Hepatocyte (in vitro differentiated cells): ENCODE results near the gene GDPD5. TPM values are rescaled to one million over a fixed set of nuclear protein-coding genes. Genes with fewer than 3 reads are reported as not detected.

Experiments used
- DNase-seq: peaks from one replicate; pipeline ENCODE4 v3.0.0-alpha.2; 2016; ENCODE audit warnings: low spot score
- H2AFZ ChIP-seq: fragments of 200-600 bp; sonication (generic); 2 replicates; pipeline ENCODE4 v1.6.0; 2016; ENCODE audit warnings: antibody characterized with exemption, mild to moderate bottlenecking
- H3K27ac ChIP-seq: fragments of 200-600 bp; sonication (generic); 2 replicates; pipeline ENCODE4 v1.5.1; 2016; ENCODE audit warnings: mild to moderate bottlenecking
- H3K27me3 ChIP-seq: fragments of 200-600 bp; sonication (generic); 2 replicates; pipeline ENCODE4 v1.6.1; 2016
- H3K36me3 ChIP-seq: fragments of 200-600 bp; sonication (generic); replicated peaks from 2 replicates; pipeline ENCODE4 v1.5.1; 2016; ENCODE audit warnings: low read depth; ENCODE audit not compliant: insufficient read depth
- H3K4me1 ChIP-seq: fragments of 200-600 bp; sonication (generic); 2 replicates; pipeline ENCODE4 v1.5.1; 2016; ENCODE audit warnings: mild to moderate bottlenecking, moderate library complexity; ENCODE audit not compliant: insufficient read depth
- H3K4me2 ChIP-seq: fragments of 200-600 bp; sonication (generic); 2 replicates; pipeline ENCODE4 v1.6.0; 2016
- H3K4me3 ChIP-seq: fragments of 200-600 bp; sonication (generic); 2 replicates; pipeline ENCODE4 v1.5.1; 2016; ENCODE audit warnings: mild to moderate bottlenecking
- H3K79me2 ChIP-seq: fragments of 200-600 bp; sonication (generic); 2 replicates; pipeline ENCODE4 v1.6.0; 2017; ENCODE audit warnings: mild to moderate bottlenecking
- H3K9me2 ChIP-seq: fragments of 200-600 bp; sonication (generic); replicated peaks from 2 replicates; pipeline ENCODE4 v1.6.0; 2017; ENCODE audit warnings: mild to moderate bottlenecking; ENCODE audit not compliant: insufficient read depth
- H3K9me3 ChIP-seq: fragments of 200-600 bp; sonication (generic); 2 replicates; pipeline ENCODE4 v1.5.1; 2016; ENCODE audit warnings: low read depth, mild to moderate bottlenecking
- H4K20me1 ChIP-seq: fragments of 200-600 bp; sonication (generic); 2 replicates; pipeline ENCODE4 v1.6.0; 2016; ENCODE audit warnings: mild to moderate bottlenecking; ENCODE audit not compliant: insufficient read depth, poor library complexity, severe bottlenecking
- EZH2 ChIP-seq: fragments of 200-600 bp; sonication (generic); IDR thresholded peaks from 2 replicates; pipeline ENCODE4 v1.6.1; 2016; ENCODE audit warnings: antibody characterized with exemption, mild to moderate bottlenecking, borderline replicate concordance
- EZH2phosphoT487 ChIP-seq: fragments of 200-600 bp; sonication (generic); IDR thresholded peaks from one replicate; pipeline ENCODE4 v1.6.1; 2018; ENCODE audit warnings: antibody characterized with exemption, mild to moderate bottlenecking, low read depth, moderate library complexity; ENCODE audit not compliant: unreplicated experiment, severe bottlenecking
- WGBS: methylation state at CpG from one replicate; pipeline ENCODE4 v1.1.6; 2016; ENCODE audit warnings: low lambda C conversion rate; ENCODE audit errors: missing lambda C conversion rate; 5-methylcytosine and 5-hydroxymethylcytosine counted together
- polyA plus RNA-seq: library from polyadenylated mRNA; unstranded; fragments of >200 nt; fragmentation: Nextera tagmentation; extraction: Ambion mirVana; gene quantifications from 2 replicates; pipeline ENCODE4 v1.2.1, GENCODE V29; 2016
- total RNA-seq: library from RNA; depleted of rRNA; stranded (reverse); fragments of >200 nt; gene quantifications from 2 replicates; pipeline ENCODE4 v1.2.3, GENCODE V29; 2014
- TF ChIP-seq, protein P1 (sequence below): fragments of 200-600 bp; sonication (generic); IDR thresholded peaks from 2 replicates; pipeline ENCODE4 v1.5.1; 2016; ENCODE audit warnings: antibody characterized with exemption, mild to moderate bottlenecking; ENCODE audit not compliant: poor library complexity

The GDPD5 gene
- total and polyA plus RNA-seq, 2 experiments from 2014 or later, result 5.2 to 8.9 TPM

GRCh38 chr11:75513250-75513649, 12.5 kb downstream of the GDPD5 start:
- no peaks in the 10 kb centered on the region for H3K9me2 ChIP-seq
- no peak for TF ChIP-seq EZH2phosphoT487
- no peak for TF ChIP-seq EZH2
- TF ChIP-seq, protein P1, sequence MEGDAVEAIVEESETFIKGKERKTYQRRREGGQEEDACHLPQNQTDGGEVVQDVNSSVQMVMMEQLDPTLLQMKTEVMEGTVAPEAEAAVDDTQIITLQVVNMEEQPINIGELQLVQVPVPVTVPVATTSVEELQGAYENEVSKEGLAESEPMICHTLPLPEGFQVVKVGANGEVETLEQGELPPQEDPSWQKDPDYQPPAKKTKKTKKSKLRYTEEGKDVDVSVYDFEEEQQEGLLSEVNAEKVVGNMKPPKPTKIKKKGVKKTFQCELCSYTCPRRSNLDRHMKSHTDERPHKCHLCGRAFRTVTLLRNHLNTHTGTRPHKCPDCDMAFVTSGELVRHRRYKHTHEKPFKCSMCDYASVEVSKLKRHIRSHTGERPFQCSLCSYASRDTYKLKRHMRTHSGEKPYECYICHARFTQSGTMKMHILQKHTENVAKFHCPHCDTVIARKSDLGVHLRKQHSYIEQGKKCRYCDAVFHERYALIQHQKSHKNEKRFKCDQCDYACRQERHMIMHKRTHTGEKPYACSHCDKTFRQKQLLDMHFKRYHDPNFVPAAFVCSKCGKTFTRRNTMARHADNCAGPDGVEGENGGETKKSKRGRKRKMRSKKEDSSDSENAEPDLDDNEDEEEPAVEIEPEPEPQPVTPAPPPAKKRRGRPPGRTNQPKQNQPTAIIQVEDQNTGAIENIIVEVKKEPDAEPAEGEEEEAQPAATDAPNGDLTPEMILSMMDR, result no peak
- H2AFZ ChIP-seq, result no peak overlapping the region
- H3K27ac ChIP-seq, result no peak overlapping the region
- H3K4me2 ChIP-seq, result no peak overlapping the region
- H3K4me3 ChIP-seq, result no peak overlapping the region
- no peaks in the 10 kb centered on the region for H4K20me1 ChIP-seq
- no peaks in the 10 kb centered on the region for H3K79me2 ChIP-seq
- no peaks in the 10 kb centered on the region for H3K4me1 ChIP-seq
- no peaks in the 10 kb centered on the region for H3K36me3 ChIP-seq
- no peaks in the 10 kb centered on the region for H3K9me3 ChIP-seq
- WGBS, result 65% methylated on average over 5 of the region's 5 CpGs
- no peaks in the 10 kb centered on the region for H3K27me3 ChIP-seq
- DNase-seq, result no peak

- Histone ChIP-seq H3K36me3 (no peaks in the 10 kb centered on the region), H3K79me2 (no peaks in the 10 kb centered on the region), H3K4me2 (no peak overlapping the region), H3K4me1 (no peaks in the 10 kb centered on the region), H4K20me1 (no peaks in the 10 kb centered on the region), H3K27me3 (no peaks in the 10 kb centered on the region), H3K4me3 (no peak overlapping the region), H3K27ac (no peak overlapping the region), H3K9me2 (no peaks in the 10 kb centered on the region), H2AFZ (no peak overlapping the region), H3K9me3 (no peaks in the 10 kb centered on the region)
- DNase-seq, result no peak
- WGBS, result 57% methylated on average over 4 of the region's 5 CpGs
- TF ChIP-seq EZH2phosphoT487 (no peak), EZH2 (no peak)
- TF ChIP-seq, protein P1, result no peak
These were observed 15.1 kb downstream of the GDPD5 start for GRCh38 chr11:75510723-75511019.

GRCh38 chr11:75510004-75510722, 15.6 kb downstream of the GDPD5 start:
- H3K4me2 ChIP-seq, result no peak overlapping the region
- H3K4me1 ChIP-seq, result no peaks in the 10 kb centered on the region
- H3K4me3 ChIP-seq, result no peak overlapping the region
- H3K79me2 ChIP-seq, result no peaks in the 10 kb centered on the region
- 77% methylated on average over 8 of the region's 9 CpGs for WGBS
- H3K9me2 ChIP-seq, result no peaks in the 10 kb centered on the region
- no peak overlapping the region for H3K27ac ChIP-seq
- no peaks in the 10 kb centered on the region for H3K36me3 ChIP-seq
- TF ChIP-seq EZH2 (no peak), EZH2phosphoT487 (no peak)
- TF ChIP-seq, protein P1, result no peak
- H4K20me1 ChIP-seq, result no peaks in the 10 kb centered on the region
- no peaks in the 10 kb centered on the region for H3K9me3 ChIP-seq
- DNase-seq, result no peak
- no peaks in the 10 kb centered on the region for H3K27me3 ChIP-seq
- no peak overlapping the region for H2AFZ ChIP-seq
